SJSA1 (cell line): Measurements from ENCODE around the gene ATP1A2. TPM values are rescaled to one million over a fixed set of nuclear protein-coding genes. Genes with fewer than 3 reads are reported as not detected.
"Not testable (repeated sequence)": the region's sequence is repeated elsewhere in the genome, so short reads cannot be mapped to it uniquely, and the experiment has no call there.

Experiments used
- DNase-seq, 2 experiments: peaks; one replicate each; pipeline ENCODE4 v3.0.0-alpha.2; 2015 to 2020; ENCODE audit warnings: low spot score in 2 of 2, low read depth in 1 of 2
- H3K27ac ChIP-seq: fragments of 250-450 bp; sonication (Bioruptor Pico); 2 replicates; pipeline ENCODE4 v1.5.1; 2020; ENCODE audit warnings: mild to moderate bottlenecking, moderate library complexity
- H3K27me3 ChIP-seq: fragments of 250-450 bp; sonication (Bioruptor Pico); replicated peaks from 2 replicates; pipeline ENCODE4 v1.5.1; 2020; ENCODE audit warnings: mild to moderate bottlenecking, moderate library complexity
- H3K36me3 ChIP-seq: fragments of 250-450 bp; sonication (Bioruptor Pico); 2 replicates; pipeline ENCODE4 v1.5.1; 2020; ENCODE audit warnings: mild to moderate bottlenecking
- H3K4me1 ChIP-seq: fragments of 250-450 bp; sonication (Bioruptor Pico); replicated peaks from 2 replicates; pipeline ENCODE4 v1.6.1; 2021; ENCODE audit warnings: mild to moderate bottlenecking
- H3K4me3 ChIP-seq: fragments of 250-450 bp; sonication (Bioruptor Pico); 2 replicates; pipeline ENCODE4 v1.5.1; 2020; ENCODE audit warnings: mild to moderate bottlenecking
- H3K9me3 ChIP-seq: fragments of 250-450 bp; sonication (Bioruptor Pico); replicated peaks from 2 replicates; pipeline ENCODE4 v1.5.1; 2020; ENCODE audit warnings: mild to moderate bottlenecking
- total RNA-seq: library from RNA; depleted of rRNA; stranded (reverse); fragments of >200 nt; shearing (Covaris generic); gene quantifications from 2 replicates; pipeline ENCODE4 v1.2.3, GENCODE V29; 2014

The ATP1A2 gene
- total RNA-seq, 1 experiment from 2014 or later: 1.2 TPM

GRCh38 chr1:160116283-160117147 lies 956 bp downstream of the ATP1A2 start:
- Histone ChIP-seq H3K36me3 (no peaks in the 10 kb centered on the region), H3K27ac (no peak overlapping the region), H3K4me3 (no peak overlapping the region), H3K9me3 (no peaks in the 10 kb centered on the region), H3K4me1 (no peaks in the 10 kb centered on the region), H3K27me3 (no peaks in the 10 kb centered on the region)
- no peak for DNase-seq

GRCh38 chr1:160117300-160117699 lies 1.7 kb downstream of the ATP1A2 start:
- no peaks in the 10 kb centered on the region for H3K27me3 ChIP-seq
- no peaks in the 10 kb centered on the region for H3K4me1 ChIP-seq
- DNase-seq: no peak
- no peaks in the 10 kb centered on the region for H3K9me3 ChIP-seq
- no peaks in the 10 kb centered on the region for H3K36me3 ChIP-seq
- no peak overlapping the region for H3K4me3 ChIP-seq
- H3K27ac ChIP-seq: no peak overlapping the region

GRCh38 chr1:160117709-160118183 lies 2.2 kb downstream of the ATP1A2 start:
- no peaks in the 10 kb centered on the region for H3K9me3 ChIP-seq
- H3K36me3 ChIP-seq: no peaks in the 10 kb centered on the region
- DNase-seq: no peak
- H3K4me3 ChIP-seq: no peak overlapping the region
- no peaks in the 10 kb centered on the region for H3K27me3 ChIP-seq
- no peak overlapping the region for H3K27ac ChIP-seq
- H3K4me1 ChIP-seq: no peaks in the 10 kb centered on the region

GRCh38 chr1:160118928-160119327 lies 3.4 kb downstream of the ATP1A2 start:
- Histone ChIP-seq H3K36me3 (no peaks in the 10 kb centered on the region), H3K27ac (no peak overlapping the region), H3K4me1 (peaks cover 6% of the 10 kb centered on the region), H3K4me3 (no peak overlapping the region), H3K27me3 (no peaks in the 10 kb centered on the region), H3K9me3 (no peaks in the 10 kb centered on the region)
- DNase-seq: no peak

GRCh38 chr1:160120797-160121196 lies 5.2 kb downstream of the ATP1A2 start:
- Histone ChIP-seq H3K36me3 (no peaks in the 10 kb centered on the region), H3K4me1 (peaks cover 24% of the 10 kb centered on the region), H3K27ac (no peak overlapping the region), H3K9me3 (no peaks in the 10 kb centered on the region), H3K4me3 (no peak overlapping the region), H3K27me3 (no peaks in the 10 kb centered on the region)
- no peak for DNase-seq

GRCh38 chr1:160121388-160121787 lies 5.8 kb downstream of the ATP1A2 start:
- no peak overlapping the region for H3K27ac ChIP-seq
- H3K9me3 ChIP-seq: no peaks in the 10 kb centered on the region
- no peak overlapping the region for H3K4me3 ChIP-seq
- H3K27me3 ChIP-seq: no peaks in the 10 kb centered on the region
- DNase-seq: no peak
- H3K36me3 ChIP-seq: no peaks in the 10 kb centered on the region
- peaks cover 30% of the 10 kb centered on the region for H3K4me1 ChIP-seq

- no peak for DNase-seq
- H3K4me3 ChIP-seq: no peak overlapping the region
- H3K4me1 ChIP-seq: peaks cover 40% of the 10 kb centered on the region
- no peaks in the 10 kb centered on the region for H3K27me3 ChIP-seq
- no peaks in the 10 kb centered on the region for H3K36me3 ChIP-seq
- H3K27ac ChIP-seq: no peak overlapping the region
- H3K9me3 ChIP-seq: no peaks in the 10 kb centered on the region
Observed at GRCh38 chr1:160122978-160123495, 7.5 kb downstream of the ATP1A2 start.

- no peak for DNase-seq
- H3K36me3 ChIP-seq: no peaks in the 10 kb centered on the region
- H3K27ac ChIP-seq: peak overlapping the region; percentile 84
- H3K4me3 ChIP-seq: no peak overlapping the region
- peaks cover 45% of the 10 kb centered on the region for H3K4me1 ChIP-seq
- no peaks in the 10 kb centered on the region for H3K9me3 ChIP-seq
- no peaks in the 10 kb centered on the region for H3K27me3 ChIP-seq
Observed at GRCh38 chr1:160123726-160124125, 8.2 kb downstream of the ATP1A2 start.

- H3K27ac ChIP-seq: peak overlapping the region; percentile 84
- no peaks in the 10 kb centered on the region for H3K27me3 ChIP-seq
- no peak overlapping the region for H3K4me3 ChIP-seq
- H3K4me1 ChIP-seq: peaks cover 45% of the 10 kb centered on the region
- H3K9me3 ChIP-seq: no peaks in the 10 kb centered on the region
- peak; percentile 88 to 96 for DNase-seq
- no peaks in the 10 kb centered on the region for H3K36me3 ChIP-seq
Observed at GRCh38 chr1:160124705-160125478, 9.3 kb downstream of the ATP1A2 start.

GRCh38 chr1:160125746-160126145 lies 10.2 kb downstream of the ATP1A2 start:
- DNase-seq: peak in 1 of 2 experiments; percentile 31
- no peak overlapping the region for H3K4me3 ChIP-seq
- H3K4me1 ChIP-seq: peaks cover 45% of the 10 kb centered on the region

GRCh38 chr1:160126342-160126741 lies 10.8 kb downstream of the ATP1A2 start:
- peak overlapping the region; percentile 74; the same call in 1 of the 2 replicates for H3K27ac ChIP-seq
- H3K9me3 ChIP-seq, H3K36me3 ChIP-seq, DNase-seq, H3K4me3 ChIP-seq, H3K27me3 ChIP-seq: not testable (repeated sequence)
- H3K4me1 ChIP-seq: peaks cover 45% of the 10 kb centered on the region

More at GRCh38 chr1:160125746-160126145, 10.2 kb downstream of the ATP1A2 start:
- H3K27ac ChIP-seq: peak overlapping the region; percentile 74
- no peaks in the 10 kb centered on the region for H3K9me3 ChIP-seq
- H3K27me3 ChIP-seq: no peaks in the 10 kb centered on the region
- no peaks in the 10 kb centered on the region for H3K36me3 ChIP-seq

GRCh38 chr1:160127381-160127780 lies 11.8 kb downstream of the ATP1A2 start:
- no peak for DNase-seq
- Histone ChIP-seq H3K27me3 (no peaks in the 10 kb centered on the region), H3K36me3 (no peaks in the 10 kb centered on the region), H3K9me3 (no peaks in the 10 kb centered on the region), H3K4me3 (no peak overlapping the region), H3K4me1 (peaks cover 45% of the 10 kb centered on the region), H3K27ac (no peak overlapping the region)

GRCh38 chr1:160127865-160128523 lies 12.4 kb downstream of the ATP1A2 start:
- H3K4me3 ChIP-seq: no peak overlapping the region
- peak overlapping the region; percentile 37; the same call in 1 of the 2 replicates for H3K27ac ChIP-seq
- peak; percentile 54 to 63 for DNase-seq

More at GRCh38 chr1:160127865-160128523, 12.4 kb downstream of the ATP1A2 start:
- Histone ChIP-seq H3K36me3 (no peaks in the 10 kb centered on the region), H3K27me3 (no peaks in the 10 kb centered on the region), H3K4me1 (peaks cover 45% of the 10 kb centered on the region), H3K9me3 (no peaks in the 10 kb centered on the region)
